ENCODE data around the gene PDE11A. TPM values are rescaled to one million over a fixed set of nuclear protein-coding genes. Genes with fewer than 3 reads are reported as not detected.

The PDE11A gene
- polyA plus RNA-seq, 2 of the 4 experiments (the other 2 are of a cell fraction) = 3.6 to 5.6 TPM

- TF ChIP-seq NFE2L2 (conservative IDR thresholded peaks at IDR 0.05; ENCODE audit: low read length) (no peak), GATA3 (IDR thresholded peaks at IDR 0.05; ENCODE audit: borderline replicate concordance) (no peak), HOXB5 (CRISPR knock-in tag; IDR thresholded peaks at IDR 0.05) (no peak)
These were observed 178.7 kb downstream of the PDE11A start (continued) for GRCh38 chr2:177893880-177894279.

DNA sequence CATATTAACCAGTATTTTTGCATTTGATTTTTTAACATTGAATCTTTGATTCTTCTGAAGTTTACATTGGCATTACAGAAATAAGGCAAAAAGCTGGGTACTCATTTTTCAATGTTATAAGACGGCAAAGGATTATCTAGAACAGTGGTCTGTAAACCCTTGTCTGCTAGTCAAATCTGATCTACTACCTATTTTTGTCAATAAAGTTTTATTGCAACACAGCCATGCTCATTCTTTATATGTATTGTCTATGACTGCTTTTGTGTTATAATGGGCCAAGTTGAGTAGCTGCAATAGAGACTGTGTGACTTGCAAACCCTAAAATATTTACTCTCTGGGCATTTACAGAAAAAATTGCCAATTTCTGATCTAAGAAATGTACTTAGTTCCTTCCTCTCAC is 181.0 kb downstream of the PDE11A start:
- Histone ChIP-seq H3K4me1 (no peaks in the 10 kb centered on the region), H3K4me2 (no peak overlapping the region), H3K9me3 (no peaks in the 10 kb centered on the region), H3K27ac (no peak overlapping the region), H3K4me3 (no peak overlapping the region)
- ATAC-seq = no peak
- ChIA-PET CTCF (no interaction called here), POLR2A (no interaction called here)
- no peak for FAIRE-seq
- 75% methylated on average over 1 of the region's 1 CpG for WGBS (ENCODE audit: missing lambda C conversion rate)
- DNase-seq (ENCODE audit: low read depth in 1 of 2, low spot score in 1 of 2) = no peak
- TF ChIP-seq GATA3 (IDR thresholded peaks at IDR 0.05; ENCODE audit: borderline replicate concordance) (no peak), FOSL2 (IDR thresholded peaks at IDR 0.05) (no peak), FOSL2 (CRISPR knock-in tag; IDR thresholded peaks at IDR 0.05) (no peak), KDM5A (IDR thresholded peaks at IDR 0.05) (no peak), CHD4 (IDR thresholded peaks at IDR 0.05; ENCODE audit: borderline replicate concordance) (no peak), HDAC2 (IDR thresholded peaks at IDR 0.05) (no peak), HOXB13 (CRISPR knock-in tag; IDR thresholded peaks at IDR 0.05; ENCODE audit: low read depth) (no peak), POLR2A (IDR thresholded peaks at IDR 0.05; ENCODE audit: low read length) (no peak), HOXB5 (CRISPR knock-in tag; IDR thresholded peaks at IDR 0.05) (no peak), BHLHE40 (IDR thresholded peaks at IDR 0.05; ENCODE audit: low read depth, low read length) (no peak), EHMT2 (IDR thresholded peaks at IDR 0.05; ENCODE audit: low read depth) (no peak)
- TF ChIP-seq, protein P1, sequence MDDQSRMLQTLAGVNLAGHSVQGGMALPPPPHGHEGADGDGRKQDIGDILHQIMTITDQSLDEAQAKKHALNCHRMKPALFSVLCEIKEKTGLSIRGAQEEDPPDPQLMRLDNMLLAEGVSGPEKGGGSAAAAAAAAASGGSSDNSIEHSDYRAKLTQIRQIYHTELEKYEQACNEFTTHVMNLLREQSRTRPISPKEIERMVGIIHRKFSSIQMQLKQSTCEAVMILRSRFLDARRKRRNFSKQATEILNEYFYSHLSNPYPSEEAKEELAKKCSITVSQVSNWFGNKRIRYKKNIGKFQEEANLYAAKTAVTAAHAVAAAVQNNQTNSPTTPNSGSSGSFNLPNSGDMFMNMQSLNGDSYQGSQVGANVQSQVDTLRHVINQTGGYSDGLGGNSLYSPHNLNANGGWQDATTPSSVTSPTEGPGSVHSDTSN (IDR thresholded peaks at IDR 0.05) = no peak

DNA sequence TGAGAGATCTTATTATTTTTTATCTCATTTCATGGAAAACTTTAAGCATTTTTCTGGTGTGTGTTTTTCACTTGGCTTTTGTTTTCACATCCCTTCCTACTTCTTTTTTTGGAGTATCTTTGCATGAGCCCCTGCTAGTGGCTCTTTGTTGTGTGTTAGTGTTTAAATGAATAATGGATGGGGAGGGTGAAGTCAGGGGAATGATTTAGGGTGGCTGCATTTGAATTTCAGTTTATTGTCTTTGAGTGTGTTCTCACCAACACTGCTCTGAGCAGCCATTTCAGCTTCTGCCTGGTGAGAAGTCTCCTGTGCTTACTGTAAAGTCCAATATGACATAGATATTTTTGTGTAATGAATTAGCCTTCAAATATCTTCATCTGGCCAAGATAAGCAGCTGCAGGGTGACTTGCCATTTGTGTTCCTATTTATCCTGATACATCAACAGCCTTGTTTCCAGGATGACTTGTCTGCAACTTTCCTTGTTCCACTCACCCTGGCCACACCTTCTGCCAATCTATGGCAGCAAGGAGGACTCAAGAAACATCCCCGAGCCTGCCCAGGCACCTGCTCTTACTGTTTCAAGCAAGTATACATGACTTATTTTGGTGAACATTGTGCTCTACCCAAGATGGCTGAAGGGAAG is 182.6 kb downstream of the PDE11A start:
- no peak overlapping the region for H3K4me2 ChIP-seq
- POLR2A ChIA-PET = no interaction called here
- no peaks in the 10 kb centered on the region for H3K9me3 ChIP-seq
- no peaks in the 10 kb centered on the region for H3K4me1 ChIP-seq
- no peak for TF ChIP-seq ESRRA (IDR thresholded peaks at IDR 0.05; ENCODE audit: borderline replicate concordance, low read length)
- TF ChIP-seq, protein P2, sequence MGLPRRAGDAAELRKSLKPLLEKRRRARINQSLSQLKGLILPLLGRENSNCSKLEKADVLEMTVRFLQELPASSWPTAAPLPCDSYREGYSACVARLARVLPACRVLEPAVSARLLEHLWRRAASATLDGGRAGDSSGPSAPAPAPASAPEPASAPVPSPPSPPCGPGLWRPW (IDR thresholded peaks at IDR 0.05) = no peak
- no peak for TF ChIP-seq JUNB (IDR thresholded peaks at IDR 0.05)
- no peak for TF ChIP-seq ZFP36 (IDR thresholded peaks at IDR 0.05; ENCODE audit: borderline replicate concordance, partially characterized antibody)
- TF ChIP-seq CTCF (IDR thresholded peaks at IDR 0.05) = no peak
- no peak for TF ChIP-seq FOSL2 (IDR thresholded peaks at IDR 0.05)
- no peak for TF ChIP-seq FOSL2 (CRISPR knock-in tag; IDR thresholded peaks at IDR 0.05)
- no peak for TF ChIP-seq JUN (IDR thresholded peaks at IDR 0.05)
- TF ChIP-seq HMGXB4 (CRISPR knock-in tag; IDR thresholded peaks at IDR 0.05; ENCODE audit: borderline replicate concordance) = no peak
- TF ChIP-seq KDM1A (IDR thresholded peaks at IDR 0.05; ENCODE audit: low read depth) = no peak
- no peak for TF ChIP-seq SREBF2 (IDR thresholded peaks at IDR 0.05)
- no peak for TF ChIP-seq FOSB (CRISPR knock-in tag; IDR thresholded peaks at IDR 0.05)
- no peak for TF ChIP-seq RARB (CRISPR knock-in tag; IDR thresholded peaks at IDR 0.05)
- TF ChIP-seq MYC (IDR thresholded peaks at IDR 0.05; ENCODE audit: borderline replicate concordance, low read length) = no peak
- no peak for TF ChIP-seq BHLHE40 (IDR thresholded peaks at IDR 0.05; ENCODE audit: low read depth, low read length)
- TF ChIP-seq POLR2AphosphoS2 (conservative IDR thresholded peaks at IDR 0.05; ENCODE audit: low read length) = no peak
- no peak for TF ChIP-seq MAFK (IDR thresholded peaks at IDR 0.05; ENCODE audit: partially characterized antibody)
- no peak for TF ChIP-seq CBX2 (IDR thresholded peaks at IDR 0.05; ENCODE audit: borderline replicate concordance, low read depth)
- DNase-seq (ENCODE audit: low read depth in 1 of 2, low spot score in 1 of 2) (no peak), FAIRE-seq (no peak), ATAC-seq (no peak)
- CTCF ChIA-PET = no interaction called here
- 47% methylated on average over 1 of the region's 1 CpG for WGBS (ENCODE audit: missing lambda C conversion rate)
- H3K4me3 ChIP-seq = no peak overlapping the region
- H3K27ac ChIP-seq = no peak overlapping the region

Data from A549 (cell line).